Pancreas (tissue), 10 donors: Measurements from ENCODE around the gene OR5B17. TPM values are rescaled to one million over a fixed set of nuclear protein-coding genes. Genes with fewer than 3 reads are reported as not detected.

Experiments used
- ATAC-seq, 4 donors: fragments of 200-7000 bp; cut with Tn5 transposase; one replicate each; pipeline versions ENCODE4 v1.8.0 to v1.9.1; 2020; ENCODE audit warnings: mild to moderate bottlenecking in 4 of 4, moderate library complexity in 4 of 4
- DNase-seq, 6 donors: peaks; one replicate each; pipeline ENCODE4 v3.0.0-alpha.2; 2020
- FAIRE-seq: peaks from 2 replicates; lab custom pipeline; 2012; peaks lifted over from hg19 to GRCh38; lab: Jason Lieb, UNC
- H3K27ac ChIP-seq, 4 donors: fragments of 200-600 bp; sonication (generic); 1 replicate in 3 of 4; 2 replicates in 1 of 4; pipeline versions ENCODE4 v1.5.0 to v1.8.0; 2020
- H3K27me3 ChIP-seq, 4 donors: fragments of 200-600 bp; one replicate each; pipeline ENCODE4 v1.8.0; 2021
- H3K36me3 ChIP-seq, 3 donors: fragments of 200-600 bp; sonication (generic) in 1 of 3; one replicate each; pipeline versions ENCODE4 v1.5.0 to v1.8.0; 2020 to 2021
- H3K4me1 ChIP-seq, 3 donors: fragments of 200-600 bp; one replicate each; pipeline ENCODE4 v1.8.0; 2021
- H3K4me3 ChIP-seq, 4 donors: fragments of 200-600 bp; sonication (generic) in 2 of 4; one replicate each; pipeline versions ENCODE4 v1.5.0 to v1.8.0; 2020 to 2021
- H3K9me3 ChIP-seq, 4 donors: fragments of 200-600 bp; one replicate each; pipeline ENCODE4 v1.8.0; 2021
- WGBS, 2 donors: extraction: QIAGEN DNeasy Blood & Tissue Kit; methylation state at CpG; one replicate each; pipeline ENCODE4 v1.1.7; 2013; 5-methylcytosine and 5-hydroxymethylcytosine counted together
- intact Hi-C, 3 donors: fragments of 100-400 bp; cut with DNase I; formaldehyde crosslinking; loops; one replicate each; pipeline versions ENCODE4 v1.11.1 to v1.14.2; 2022
- polyA plus RNA-seq, 2 donors: library from polyadenylated mRNA; stranded (reverse); fragments of 200-250 nt; gene quantifications; one replicate each; pipeline ENCODE4 v1.2.3, GENCODE V29; 2013
- total RNA-seq, 6 donors: library from RNA; stranded (reverse); fragmentation: NEBNext Ultra II Directional in 4 of 6; extraction: Animal tissue kit (Norgen Biotek cat#: 25700) in 4 of 6; gene quantifications; one replicate each; pipeline versions ENCODE4 v1.2.1 to v1.2.4, GENCODE V29; 2021 to 2023
- TF ChIP-seq, protein P1 (sequence below), 4 donors: fragments of 200-600 bp; sonication (generic) in 3 of 4; IDR thresholded peaks; one replicate each; pipeline versions ENCODE4 v1.5.0 to v1.8.0; 2021; ENCODE audit warnings: antibody characterized with exemption in 4 of 4
- donor health status: healthy with polysubstance abuse.
- donor health status: DM: no; HTN: no; CAD: no; lungs with moderate emphysema.
- donor health status: DM: no; HTN: no; CAD: no.
- donor health status: control.
- donor health status: control.
- donor health status: Bipolar disorder and iron deficiency.
- donor health status: DM: yes; HTN: yes; CAD: no.
- donor health status: DM: no; HTN: no; CAD: no.
- donor health status: DM: no; HTN: no; CAD: no.
- donor health status: DM: yes; HTN: yes; CAD: no.

The OR5B17 gene
- total and polyA plus RNA-seq, 8 donors = not detected

DNA sequence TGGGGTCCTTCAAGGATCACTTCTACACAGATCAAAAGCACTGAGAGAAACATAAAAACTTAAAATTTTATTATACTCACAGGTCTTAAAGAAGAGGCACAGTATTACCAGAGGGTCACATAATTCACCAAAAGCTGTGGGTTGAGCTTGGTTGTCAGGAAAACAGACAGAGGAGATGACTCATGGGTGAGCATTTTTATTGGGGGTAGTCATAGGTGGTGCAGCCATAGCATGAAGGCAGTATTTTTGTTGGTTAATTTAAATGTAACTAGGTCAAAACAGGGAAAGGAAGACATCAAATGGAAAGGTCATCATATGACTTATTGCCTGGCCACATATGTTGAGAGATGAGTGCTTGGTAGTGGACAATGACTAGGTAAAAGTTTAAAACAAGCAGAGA lies 24.2 kb downstream of the OR5B17 start:
- no peak for DNase-seq
- TF ChIP-seq, protein P1, sequence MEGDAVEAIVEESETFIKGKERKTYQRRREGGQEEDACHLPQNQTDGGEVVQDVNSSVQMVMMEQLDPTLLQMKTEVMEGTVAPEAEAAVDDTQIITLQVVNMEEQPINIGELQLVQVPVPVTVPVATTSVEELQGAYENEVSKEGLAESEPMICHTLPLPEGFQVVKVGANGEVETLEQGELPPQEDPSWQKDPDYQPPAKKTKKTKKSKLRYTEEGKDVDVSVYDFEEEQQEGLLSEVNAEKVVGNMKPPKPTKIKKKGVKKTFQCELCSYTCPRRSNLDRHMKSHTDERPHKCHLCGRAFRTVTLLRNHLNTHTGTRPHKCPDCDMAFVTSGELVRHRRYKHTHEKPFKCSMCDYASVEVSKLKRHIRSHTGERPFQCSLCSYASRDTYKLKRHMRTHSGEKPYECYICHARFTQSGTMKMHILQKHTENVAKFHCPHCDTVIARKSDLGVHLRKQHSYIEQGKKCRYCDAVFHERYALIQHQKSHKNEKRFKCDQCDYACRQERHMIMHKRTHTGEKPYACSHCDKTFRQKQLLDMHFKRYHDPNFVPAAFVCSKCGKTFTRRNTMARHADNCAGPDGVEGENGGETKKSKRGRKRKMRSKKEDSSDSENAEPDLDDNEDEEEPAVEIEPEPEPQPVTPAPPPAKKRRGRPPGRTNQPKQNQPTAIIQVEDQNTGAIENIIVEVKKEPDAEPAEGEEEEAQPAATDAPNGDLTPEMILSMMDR (IDR thresholded peaks at IDR 0.05) = no peak
- H3K9me3 ChIP-seq = no peaks in the 10 kb centered on the region
- no peak overlapping the region for H3K27ac ChIP-seq
- no peak overlapping the region for H3K4me3 ChIP-seq
- no peaks in the 10 kb centered on the region for H3K4me1 ChIP-seq
- no peaks in the 10 kb centered on the region for H3K36me3 ChIP-seq
- no peak for ATAC-seq
- no peak for FAIRE-seq
- intact Hi-C loops = no loop called here
- peaks cover 0 to 3% (median 0%) of the 10 kb centered on the region in 4 donors for H3K27me3 ChIP-seq

DNA sequence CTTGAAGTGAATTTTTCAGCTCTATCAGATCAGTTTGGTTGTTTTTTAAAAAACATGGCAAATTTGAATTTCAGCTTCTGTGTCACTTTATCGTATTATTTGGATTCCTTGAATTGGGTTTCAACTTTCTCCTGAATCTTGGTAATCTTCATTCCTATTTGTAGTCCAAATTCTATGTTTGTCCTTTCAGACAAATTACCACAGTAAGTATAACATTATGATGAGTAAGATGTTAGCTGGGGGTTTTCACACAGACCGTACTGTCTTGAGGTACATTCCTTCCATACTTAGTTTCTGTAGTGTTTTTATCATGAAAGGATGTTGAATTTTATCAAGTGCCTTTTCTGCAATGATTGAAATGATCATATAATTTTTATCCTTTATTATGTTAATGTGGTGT lies 28.0 kb downstream of the OR5B17 start:
- Histone ChIP-seq H3K4me3 (no peak overlapping the region), H3K27me3 (no peaks in the 10 kb centered on the region), H3K27ac (no peak overlapping the region), H3K4me1 (no peaks in the 10 kb centered on the region), H3K36me3 (no peaks in the 10 kb centered on the region), H3K9me3 (peaks cover 0 to 5% (median 0%) of the 10 kb centered on the region in 4 donors)
- ATAC-seq (no peak), FAIRE-seq (no peak), DNase-seq (no peak)
- TF ChIP-seq, protein P1 (IDR thresholded peaks at IDR 0.05) = no peak
- intact Hi-C loops = no loop called here
- 66 to 75% methylated on average over 2 of the region's 2 CpGs for WGBS, 2 donors

DNA sequence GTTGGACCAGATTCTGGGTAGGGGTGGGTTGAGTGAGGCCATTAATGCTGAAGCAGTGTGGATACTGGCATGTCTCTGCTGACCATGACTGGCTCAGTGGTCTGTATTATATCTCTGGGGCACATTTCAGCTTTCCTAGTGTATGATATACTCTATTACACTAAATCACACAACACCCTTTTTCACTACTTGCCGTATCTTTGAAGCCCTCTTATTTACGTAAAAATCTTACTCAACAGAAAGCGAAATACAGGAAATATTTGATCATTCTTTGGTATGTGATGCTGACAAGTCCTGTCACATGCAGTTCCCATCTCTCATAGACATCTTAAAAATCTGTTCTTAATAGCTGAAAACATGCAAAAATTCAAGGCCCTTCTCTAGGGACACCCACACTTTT lies 40.3 kb downstream of the OR5B17 start:
- H3K36me3 ChIP-seq = no peaks in the 10 kb centered on the region
- H3K4me1 ChIP-seq = no peaks in the 10 kb centered on the region
- no peak for ATAC-seq
- no peaks in the 10 kb centered on the region for H3K27me3 ChIP-seq
- H3K9me3 ChIP-seq = no peaks in the 10 kb centered on the region
- TF ChIP-seq, protein P1 (IDR thresholded peaks at IDR 0.05) = no peak
- H3K27ac ChIP-seq = no peak overlapping the region
- DNase-seq = no peak
- intact Hi-C loops = no loop called here
- no peak overlapping the region for H3K4me3 ChIP-seq
- no peak for FAIRE-seq
- 39 to 45% methylated on average over 3 of the region's 3 CpGs for WGBS, 2 donors

DNA sequence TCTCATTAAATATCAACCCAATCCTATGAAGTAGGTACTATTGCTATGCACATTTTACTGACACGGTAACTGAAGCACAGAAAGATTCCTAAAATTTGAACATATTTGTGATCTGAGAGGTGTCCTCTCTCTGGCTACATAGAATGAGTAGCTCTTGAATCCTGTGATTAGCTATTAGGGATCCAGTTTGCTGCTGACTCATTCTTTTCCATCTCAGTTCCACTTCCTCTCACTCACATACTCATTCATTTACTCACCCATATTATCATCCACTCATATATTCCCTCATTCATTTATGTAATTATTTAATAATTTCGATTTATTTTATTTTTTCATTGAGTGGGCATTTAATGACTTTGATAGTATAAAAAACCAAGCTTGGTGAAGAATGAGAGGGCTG lies 42.7 kb downstream of the OR5B17 start:
- intact Hi-C loops = no loop called here
- H3K9me3 ChIP-seq = no peaks in the 10 kb centered on the region
- DNase-seq = no peak
- TF ChIP-seq, protein P1 (IDR thresholded peaks at IDR 0.05) = no peak
- no peak overlapping the region for H3K4me3 ChIP-seq
- FAIRE-seq = no peak
- H3K4me1 ChIP-seq = no peaks in the 10 kb centered on the region
- WGBS, 2 donors = 57 to 60% methylated on average over 2 of the region's 2 CpGs
- no peak overlapping the region for H3K27ac ChIP-seq
- H3K36me3 ChIP-seq = no peaks in the 10 kb centered on the region
- no peaks in the 10 kb centered on the region for H3K27me3 ChIP-seq
- no peak for ATAC-seq

Other genes with a start within 250 kb of the OR5B17 start
- gene OR9I1, start 233.5 kb downstream of the OR5B17 start, total RNA-seq = not detected
- not detected for gene OR9I1, start 233.5 kb downstream of the OR5B17 start, polyA plus RNA-seq
- gene OR9Q2, start 170.0 kb downstream of the OR5B17 start, total RNA-seq = not detected
- gene OR9Q2, start 170.0 kb downstream of the OR5B17 start, polyA plus RNA-seq = not detected
- gene OR1S2, start 154.9 kb downstream of the OR5B17 start, total RNA-seq = not detected
- gene OR1S2, start 154.9 kb downstream of the OR5B17 start, polyA plus RNA-seq = not detected
- gene OR1S1, start 146.3 kb downstream of the OR5B17 start, total RNA-seq = not detected
- not detected for gene OR1S1, start 146.3 kb downstream of the OR5B17 start, polyA plus RNA-seq
- under 1 TPM in 1 of 6 donors, not detected in 5; 0.19 TPM for gene OR10Q1, start 130.2 kb downstream of the OR5B17 start, total RNA-seq
- gene OR10Q1, start 130.2 kb downstream of the OR5B17 start, polyA plus RNA-seq = under 1 TPM in 1 of 2 donors, not detected in 1; 0.72 TPM
- not detected for gene OR10W1, start 90.8 kb downstream of the OR5B17 start, total RNA-seq
- gene OR10W1, start 90.8 kb downstream of the OR5B17 start, polyA plus RNA-seq = not detected
- not detected for gene OR5B3, start 47.8 kb upstream of the OR5B17 start, total RNA-seq
- not detected for gene OR5B3, start 47.8 kb upstream of the OR5B17 start, polyA plus RNA-seq
- gene OR5B2, start 69.1 kb upstream of the OR5B17 start, total RNA-seq = not detected
- gene OR5B2, start 69.1 kb upstream of the OR5B17 start, polyA plus RNA-seq = not detected
- not detected for gene OR5B12, start 83.2 kb upstream of the OR5B17 start, total RNA-seq
- not detected for gene OR5B12, start 83.2 kb upstream of the OR5B17 start, polyA plus RNA-seq
- not detected for gene OR5B21, start 149.0 kb upstream of the OR5B17 start, total RNA-seq
- not detected for gene OR5B21, start 149.0 kb upstream of the OR5B17 start, polyA plus RNA-seq
- 10 to 100 TPM in 1 of 6 donors, 1 to 10 TPM in 5; 3.2 to 10.4 (median 5.5) TPM for gene LPXN, start 216.8 kb upstream of the OR5B17 start, total RNA-seq
- gene LPXN, start 216.8 kb upstream of the OR5B17 start, polyA plus RNA-seq = 1 to 10 TPM; 4.6 to 5.1 TPM
- 10 to 100 TPM; 14.2 to 23.0 (median 21.0) TPM for gene ZFP91, start 220.0 kb upstream of the OR5B17 start, total RNA-seq
- gene ZFP91, start 220.0 kb upstream of the OR5B17 start, polyA plus RNA-seq = 10 to 100 TPM in 1 of 2 donors, 1 to 10 TPM in 1; 6.3 to 12.6 TPM